NCI-H69 (cell line): ENCODE results near the gene MAEL.

Source experiments
- DNase-seq: peaks from one replicate; lab custom pipeline; 2025; lab: John Stamatoyannopoulos, UW

MAEL gene

DNA sequence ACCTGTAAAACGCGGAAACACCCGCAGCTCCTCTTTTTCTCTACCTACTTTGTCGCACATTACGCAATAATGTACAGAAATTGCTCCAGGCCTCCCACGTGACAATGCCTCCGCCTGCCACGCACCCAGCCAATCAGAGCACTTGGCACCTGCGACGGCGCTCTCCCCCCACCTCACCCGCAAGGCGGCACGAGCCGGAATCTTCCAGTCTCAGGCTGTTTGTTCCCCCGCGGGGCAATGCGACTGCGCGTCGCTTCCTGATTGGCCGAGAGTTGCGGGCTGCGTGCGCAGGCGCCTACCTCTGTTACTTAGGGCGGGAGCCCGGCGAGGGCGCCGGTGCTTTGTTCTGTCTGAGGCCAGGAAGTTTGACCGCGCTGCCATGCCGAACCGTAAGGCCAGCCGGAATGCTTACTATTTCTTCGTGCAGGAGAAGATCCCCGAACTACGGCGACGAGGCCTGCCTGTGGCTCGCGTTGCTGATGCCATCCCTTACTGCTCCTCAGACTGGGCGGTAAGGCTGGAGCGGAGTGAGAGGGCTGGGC, at the start of gene MAEL:
Gene MAEL, plus strand, starts transcription at position 307 of the 542 bp plus-strand sequence. Its CDS starts 73 bp downstream, at position 380.
- no peak for DNase-seq

DNA sequence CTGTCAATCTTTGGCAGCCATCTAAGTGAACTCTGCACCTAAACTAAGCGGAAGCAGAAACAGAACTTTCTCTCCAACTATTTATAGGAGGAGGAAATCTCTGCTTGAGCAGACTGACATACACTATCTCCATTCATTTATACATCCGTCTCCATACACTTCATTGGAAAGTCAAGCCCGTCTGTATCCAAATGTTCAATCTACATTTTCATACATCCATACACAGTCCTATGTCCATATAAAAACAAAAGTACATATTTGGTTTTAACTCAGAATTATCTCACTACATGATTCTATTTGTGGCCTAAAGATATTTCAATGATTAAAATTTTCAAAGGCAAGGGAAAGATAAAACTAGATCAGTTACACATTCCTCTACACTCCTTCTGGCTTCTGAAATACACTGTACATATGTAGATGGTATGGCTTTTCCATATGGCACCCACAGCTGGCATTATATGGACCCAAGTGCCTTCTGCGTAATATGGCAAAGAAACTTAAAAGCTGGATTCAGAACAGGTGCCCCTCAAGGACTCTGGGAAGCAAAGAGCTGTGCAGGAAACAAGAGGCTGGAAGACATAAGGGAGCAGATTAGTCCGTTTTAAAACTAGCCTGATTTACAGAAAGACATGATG, 49.2 kb upstream of the MAEL start:
- no peak for DNase-seq

DNA sequence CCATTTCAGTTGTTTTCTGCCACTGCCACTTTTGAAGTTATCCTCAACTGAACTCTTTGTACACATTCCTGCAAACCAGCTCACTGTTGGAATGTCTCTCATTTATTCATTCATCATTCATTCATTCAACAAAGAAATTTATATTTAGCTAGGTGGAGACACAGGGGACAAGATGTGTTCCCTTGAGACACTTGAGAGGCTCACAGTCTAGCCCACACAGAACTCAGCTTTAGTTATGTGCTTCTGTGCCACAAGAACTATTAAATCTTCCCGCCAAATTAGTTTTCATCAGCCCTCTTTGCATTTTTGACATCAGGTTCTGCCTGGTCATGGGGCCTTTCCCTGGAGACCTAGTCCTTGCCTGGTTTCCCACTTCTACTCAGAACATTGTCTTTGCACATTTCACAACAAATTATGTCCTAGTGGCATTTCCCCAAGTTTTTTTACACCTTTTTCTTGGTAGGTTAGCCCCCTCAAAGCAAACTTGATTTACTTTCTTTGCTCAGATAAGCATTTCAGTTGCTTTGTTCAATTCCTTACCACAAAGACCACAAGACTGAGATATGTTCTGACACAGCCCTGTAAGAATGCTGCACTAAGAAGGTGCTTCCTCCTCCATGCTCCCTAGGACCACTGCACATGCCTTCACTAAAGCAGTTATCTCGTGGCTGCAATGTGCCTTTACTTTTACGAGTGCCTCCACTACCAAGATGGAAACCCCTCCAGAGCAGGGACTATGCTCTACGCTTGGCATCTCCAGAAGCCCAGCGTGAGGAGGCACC, 44.7 kb upstream of the MAEL start:
- no peak for DNase-seq

DNA sequence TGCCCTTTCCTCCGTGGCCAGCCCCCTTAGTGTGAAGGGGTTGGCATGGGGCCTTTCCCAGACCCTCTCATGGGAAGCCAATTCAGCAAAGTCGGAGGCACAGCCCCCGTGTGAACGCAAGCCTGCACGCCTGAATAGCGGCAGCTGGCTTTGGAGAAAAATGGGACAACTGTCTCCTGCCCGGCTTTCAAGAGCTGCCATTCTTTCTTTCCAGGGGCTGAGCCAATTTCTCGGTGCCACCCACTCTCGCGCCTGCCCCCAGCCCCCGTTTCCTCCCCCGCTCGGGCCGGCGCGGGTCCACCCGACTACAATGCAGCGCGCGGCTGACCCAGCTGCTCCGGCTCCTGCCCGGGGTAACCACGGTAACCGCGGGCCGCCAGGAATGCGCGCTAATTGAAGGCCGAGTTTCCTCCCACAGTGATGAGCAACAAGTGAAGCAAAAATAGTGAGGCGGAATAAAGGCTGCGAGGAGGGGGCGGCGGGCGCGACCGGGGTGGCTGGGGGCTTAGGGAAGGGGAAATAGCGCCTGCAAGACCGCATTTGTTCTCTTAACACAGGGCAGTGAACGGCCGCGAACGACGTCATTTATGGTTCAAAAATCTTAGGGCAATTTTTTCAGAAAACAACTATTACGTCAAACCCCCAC, 41.6 kb upstream of the MAEL start:
- peak; percentile 89 for DNase-seq

DNA sequence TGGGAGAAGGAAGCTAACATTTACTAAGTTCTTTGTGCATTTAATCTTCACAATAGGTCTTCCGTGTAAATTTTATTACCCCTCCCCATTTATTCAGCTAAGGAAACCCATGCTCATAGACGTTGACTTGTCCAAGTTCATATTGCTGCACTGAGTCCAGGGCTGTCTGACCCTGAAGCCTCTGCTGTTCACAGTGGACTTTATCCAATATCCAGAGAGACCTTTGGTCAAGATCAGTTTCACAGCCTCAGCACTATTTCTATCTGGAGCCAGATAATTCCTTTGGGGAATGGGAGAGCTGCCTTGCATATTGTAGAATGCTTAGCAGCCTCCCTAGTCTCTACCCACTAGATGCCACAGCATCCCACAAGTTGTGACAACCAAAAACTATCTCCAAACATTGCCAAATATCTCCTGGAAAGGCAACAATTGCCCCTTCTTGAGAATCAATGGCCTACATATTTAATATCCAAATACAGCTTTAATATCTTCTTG, 40.2 kb upstream of the MAEL start:
- DNase-seq: no peak

DNA sequence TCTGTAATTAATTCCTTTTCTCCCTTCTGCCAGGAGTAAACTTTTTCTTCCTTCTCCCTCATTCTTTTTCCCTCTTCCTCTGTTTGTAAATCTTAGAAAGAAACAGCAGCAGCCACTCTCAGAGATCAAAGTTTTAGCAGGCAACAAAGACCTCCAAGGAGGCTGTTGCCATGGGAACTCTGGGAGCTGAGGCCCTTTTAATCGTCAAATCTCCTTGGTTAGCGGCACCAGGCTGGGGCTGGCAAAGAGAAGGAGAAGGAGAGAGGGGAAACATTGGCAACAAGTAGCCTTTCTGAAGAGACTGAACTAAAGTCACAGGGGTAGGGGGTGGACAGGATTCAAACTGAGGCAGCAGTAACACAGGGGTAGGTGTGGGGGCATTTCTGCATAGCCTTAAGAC, 38.9 kb upstream of the MAEL start:
- DNase-seq: no peak

DNA sequence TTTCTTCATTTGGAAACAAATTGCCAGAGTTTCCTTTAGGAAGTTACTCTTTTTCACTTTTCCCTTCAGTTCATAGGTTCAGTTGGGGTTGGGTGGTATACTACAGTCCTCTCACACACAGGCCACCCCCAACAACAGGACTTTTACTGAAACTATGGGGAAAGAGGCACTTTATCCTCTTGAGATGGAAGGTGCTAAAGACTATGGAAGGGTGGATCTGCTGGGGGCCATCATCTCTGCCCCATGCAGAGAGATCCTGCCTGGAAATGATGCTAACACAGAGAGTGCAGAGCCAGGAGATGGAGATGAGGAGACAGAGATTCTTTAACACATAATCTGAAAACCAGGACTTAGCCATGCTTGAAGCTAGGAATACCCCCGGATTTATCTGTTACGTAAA, 38.0 kb upstream of the MAEL start:
- DNase-seq: no peak

DNA sequence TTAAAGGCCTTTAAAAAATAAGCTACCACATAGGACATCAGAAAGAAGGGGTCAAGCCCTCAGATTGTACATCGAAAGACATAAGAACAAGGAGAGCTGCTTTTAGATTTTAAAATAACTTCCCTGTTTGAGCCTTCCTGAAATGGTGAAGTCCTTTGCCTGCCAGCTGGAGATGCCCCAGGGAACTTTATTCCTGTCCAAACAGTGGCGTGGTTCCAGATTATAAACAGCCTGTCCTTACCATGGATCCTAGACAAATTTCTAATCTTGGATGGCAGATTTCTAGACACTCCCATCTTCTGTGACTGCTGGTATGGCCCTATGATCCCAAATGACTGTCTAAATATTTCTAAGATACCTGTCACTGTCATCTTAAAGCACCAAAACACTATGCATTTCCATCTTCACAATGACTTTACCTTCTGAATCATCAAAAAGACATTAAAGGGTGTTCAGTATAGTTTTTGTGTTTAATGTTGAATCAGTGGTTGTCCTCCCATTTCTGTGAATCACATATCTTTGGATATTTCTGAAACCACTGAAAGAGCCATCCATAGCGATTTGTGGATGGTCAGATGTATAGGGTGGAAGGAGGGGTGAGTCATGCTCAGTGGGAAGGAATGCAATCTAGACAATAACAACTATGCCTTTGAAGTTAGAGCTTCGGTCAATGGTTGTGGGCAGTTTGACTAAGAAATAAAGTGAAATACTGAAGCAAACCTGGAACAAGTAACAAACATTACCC, 36.9 kb upstream of the MAEL start:
- peak; percentile 43 for DNase-seq

DNA sequence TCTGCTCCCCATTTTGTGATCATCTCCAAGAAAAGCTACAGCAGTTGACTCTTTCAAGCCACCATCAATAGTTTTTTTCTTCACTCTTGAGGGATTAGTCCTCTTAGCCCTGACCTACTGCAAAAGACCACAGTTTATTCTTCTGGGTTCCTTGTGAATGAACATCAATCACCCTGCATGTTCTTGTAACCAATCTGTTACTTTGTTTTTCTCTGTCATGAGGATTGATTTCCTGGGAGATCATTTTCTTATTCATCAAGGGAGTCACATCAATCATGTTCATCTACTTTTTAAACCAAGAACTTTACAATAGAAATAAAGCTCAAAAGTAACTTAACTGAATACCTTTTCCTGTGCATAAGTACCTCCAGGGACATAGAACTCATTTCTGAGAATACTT, 35.6 kb upstream of the MAEL start:
- no peak for DNase-seq

DNA sequence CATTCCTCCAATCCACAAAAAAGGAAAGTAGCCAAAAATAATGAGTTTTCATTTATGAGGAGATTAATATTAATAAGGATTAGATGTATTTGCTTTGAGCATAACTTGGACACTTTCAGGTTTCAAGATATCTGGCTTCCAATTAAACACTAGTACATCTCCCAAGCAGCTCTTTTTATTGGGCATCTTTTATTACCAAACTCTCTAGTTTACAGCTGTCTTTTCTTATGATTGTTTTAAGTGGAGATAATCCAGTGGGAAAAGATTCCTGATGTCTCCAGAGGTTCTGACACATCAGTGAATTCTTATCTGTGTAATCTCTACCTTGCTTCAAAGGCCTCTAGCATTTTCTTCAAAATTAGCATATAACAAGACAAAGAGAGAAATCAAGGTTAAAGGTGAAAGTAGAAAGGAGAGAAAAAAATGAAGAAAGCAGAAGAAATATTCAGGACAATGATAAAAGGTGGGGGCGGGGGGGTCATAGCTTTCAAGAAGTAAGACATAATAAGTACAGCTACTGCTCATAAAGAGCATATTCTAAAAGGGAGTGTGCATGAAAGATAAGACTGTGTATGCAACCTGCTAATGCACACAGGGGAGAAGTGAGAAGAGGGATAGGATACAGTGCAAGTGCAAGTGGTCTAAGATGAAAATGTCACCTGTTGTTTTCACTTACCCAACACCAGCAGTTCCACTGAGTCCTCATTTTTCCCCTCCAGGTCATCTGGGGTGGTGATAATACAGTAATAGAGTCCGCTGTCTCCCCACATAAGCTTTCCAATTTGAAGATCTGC, 32.8 kb upstream of the MAEL start:
- DNase-seq: no peak

DNA sequence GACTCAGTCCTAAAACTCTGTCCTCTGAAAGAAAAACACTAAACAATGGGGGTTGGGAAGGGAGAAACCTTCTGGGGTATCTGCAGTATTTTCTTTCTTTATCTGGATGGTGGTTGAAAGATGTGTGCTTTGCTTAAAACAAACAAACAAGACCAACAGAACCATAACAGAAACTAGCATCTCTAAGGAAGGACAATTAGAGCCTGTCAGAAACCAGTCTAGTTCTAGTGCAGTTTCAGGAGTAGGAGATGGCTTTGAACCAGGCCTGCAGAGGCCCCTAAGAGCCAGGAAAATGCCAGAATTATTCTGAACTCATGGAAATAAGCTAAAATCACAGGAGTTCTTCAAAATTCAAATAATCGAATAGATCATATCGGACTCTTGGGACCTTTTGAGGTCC, 32.2 kb upstream of the MAEL start:
- no peak for DNase-seq

DNA sequence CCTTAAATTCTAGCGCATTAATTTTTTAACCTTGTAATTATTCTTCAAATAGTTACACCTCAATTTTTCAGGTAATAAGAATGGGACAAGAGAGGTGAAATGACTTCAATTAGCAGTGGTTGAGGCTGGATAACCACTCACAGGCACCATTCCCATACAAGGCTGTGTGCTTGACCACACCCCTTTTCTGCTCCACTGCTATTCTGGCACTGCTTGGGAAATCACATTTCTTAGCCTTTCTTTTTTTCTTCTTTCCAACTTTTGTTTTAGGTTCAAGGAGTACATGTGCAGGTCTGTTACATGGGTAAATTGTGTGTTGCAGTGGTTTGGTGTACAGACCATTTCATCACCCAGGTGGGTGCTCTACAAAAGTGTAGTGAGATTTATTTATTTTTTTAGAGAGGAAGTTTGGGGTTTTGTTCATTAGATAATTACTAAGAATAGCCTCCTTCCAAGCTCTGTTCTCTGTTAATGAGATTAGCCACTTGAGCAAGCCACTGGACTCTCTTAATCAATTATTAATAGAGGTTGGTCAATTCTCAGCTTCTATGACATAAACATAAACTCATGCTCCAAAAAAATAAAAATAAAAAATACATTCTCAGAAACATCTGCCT, 28.1 kb upstream of the MAEL start:
- no peak for DNase-seq

DNA sequence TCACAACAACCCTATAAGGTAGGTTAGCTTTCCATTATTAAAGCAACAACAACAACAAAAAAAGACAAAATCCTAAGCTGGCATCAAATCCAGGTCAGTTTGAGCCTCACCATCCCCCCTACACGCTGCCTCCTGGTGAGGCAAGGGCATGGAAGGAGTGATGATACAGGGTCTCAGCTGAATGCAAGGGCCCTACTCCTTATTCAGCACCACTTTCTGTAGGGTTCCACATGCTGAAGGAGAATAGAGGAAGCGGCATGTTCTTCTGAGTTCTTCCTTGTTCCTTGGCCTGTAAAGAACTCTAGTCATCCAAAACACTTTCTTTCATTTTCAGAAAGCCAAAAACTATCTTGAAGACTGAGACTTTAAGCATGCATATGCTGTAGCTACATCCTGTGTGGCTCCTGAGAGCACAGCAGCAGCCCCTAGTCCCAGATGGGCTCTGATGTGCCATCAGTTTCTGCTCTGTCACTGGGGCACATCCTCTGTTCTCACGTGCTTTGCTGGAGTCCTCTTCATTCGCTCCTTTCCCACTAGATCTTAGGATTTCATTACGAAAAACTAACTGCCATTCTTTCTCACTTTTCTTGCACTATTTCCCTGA, 19.9 kb upstream of the MAEL start:
- no peak for DNase-seq

DNA sequence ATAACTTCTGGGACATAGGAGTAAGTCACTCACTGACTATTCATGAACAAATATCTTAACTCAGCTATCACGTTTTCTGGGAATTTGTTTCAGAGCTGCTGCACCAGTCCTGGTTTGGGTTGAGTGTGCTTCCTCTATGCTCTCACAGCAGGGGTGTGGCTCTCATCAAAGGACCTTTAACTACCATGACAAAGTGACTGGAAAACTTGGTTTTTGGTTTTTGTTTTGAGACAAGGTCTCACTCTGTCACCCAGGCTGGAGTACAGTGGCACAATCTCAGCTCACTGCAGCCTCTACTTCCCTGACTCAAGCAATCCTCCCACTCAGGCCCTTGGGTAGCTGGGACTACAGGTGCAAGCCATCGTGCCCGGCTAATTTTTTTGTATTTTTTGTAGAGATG, 17.8 kb upstream of the MAEL start:
- DNase-seq: no peak

DNA sequence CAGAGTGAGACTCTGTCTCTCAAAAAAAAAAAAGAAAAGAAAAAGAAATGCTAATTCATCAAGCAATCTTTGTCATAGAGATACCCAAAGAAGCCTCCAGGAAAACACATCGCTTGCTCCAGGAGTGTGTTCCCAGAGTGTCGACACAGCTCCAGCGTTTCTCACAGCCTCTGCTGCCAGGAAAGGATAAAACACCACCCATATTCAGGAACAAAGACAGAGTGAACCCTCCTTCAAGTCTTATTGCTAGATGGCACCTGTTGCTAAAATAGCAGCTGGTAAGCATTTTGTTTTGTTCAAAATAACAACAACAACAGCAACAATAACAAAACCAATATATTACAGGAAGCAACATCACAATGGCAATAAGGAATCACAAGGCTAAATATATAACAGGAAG, 16.9 kb upstream of the MAEL start:
- no peak for DNase-seq

DNA sequence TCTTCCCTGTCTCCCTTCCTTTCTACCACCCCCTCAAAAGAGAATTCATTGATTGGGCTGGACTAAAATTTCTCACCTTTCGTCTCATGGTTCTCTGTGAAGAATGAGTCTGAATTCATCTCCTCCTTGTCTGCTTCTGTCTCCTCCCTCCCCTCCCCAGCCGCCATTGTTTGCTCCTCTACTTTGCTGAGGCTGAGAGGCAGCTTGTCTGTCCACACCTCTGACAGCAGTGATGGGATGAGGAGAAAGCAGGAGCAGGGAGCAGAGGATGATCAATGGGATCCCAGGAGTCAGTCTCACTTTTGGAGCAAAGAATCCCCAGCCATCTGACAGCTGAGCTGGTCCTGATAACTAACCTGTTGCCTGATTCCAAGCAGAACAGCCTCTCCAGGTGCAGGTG, 16.3 kb upstream of the MAEL start:
- no peak for DNase-seq

DNA sequence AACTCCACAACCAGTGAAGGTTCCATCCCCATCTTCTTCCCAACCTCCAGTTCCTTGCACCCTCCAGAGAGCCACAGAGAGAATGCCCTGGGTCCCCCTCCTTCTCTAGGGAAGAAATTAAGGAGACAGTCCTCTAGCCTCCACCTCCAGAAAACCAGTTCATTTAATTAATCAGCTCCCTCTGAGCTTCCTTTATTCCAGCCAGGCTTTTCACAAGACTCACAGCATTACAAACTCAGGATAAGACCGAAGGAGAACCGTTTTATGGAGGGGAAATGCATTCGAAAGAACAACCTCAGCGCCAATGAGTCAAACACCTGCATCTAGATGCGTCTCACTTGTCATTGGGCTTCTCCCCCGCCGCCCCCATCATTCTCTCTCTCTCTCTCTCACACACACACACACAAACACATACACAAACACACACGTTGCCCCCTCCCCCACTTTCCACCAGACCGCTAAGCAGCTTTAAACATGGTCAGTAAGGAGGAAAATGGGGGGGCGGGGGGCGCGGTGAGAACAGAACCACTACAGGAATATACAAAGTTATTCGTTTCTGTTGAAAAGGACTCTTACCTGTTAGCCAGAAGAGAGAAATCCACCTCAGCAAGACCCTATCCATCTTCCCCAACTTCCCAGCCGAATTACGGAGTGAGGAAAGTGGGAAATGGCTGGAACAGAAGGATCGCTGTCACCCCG, 14.3 kb upstream of the MAEL start:
- DNase-seq: peak; percentile 44

DNA sequence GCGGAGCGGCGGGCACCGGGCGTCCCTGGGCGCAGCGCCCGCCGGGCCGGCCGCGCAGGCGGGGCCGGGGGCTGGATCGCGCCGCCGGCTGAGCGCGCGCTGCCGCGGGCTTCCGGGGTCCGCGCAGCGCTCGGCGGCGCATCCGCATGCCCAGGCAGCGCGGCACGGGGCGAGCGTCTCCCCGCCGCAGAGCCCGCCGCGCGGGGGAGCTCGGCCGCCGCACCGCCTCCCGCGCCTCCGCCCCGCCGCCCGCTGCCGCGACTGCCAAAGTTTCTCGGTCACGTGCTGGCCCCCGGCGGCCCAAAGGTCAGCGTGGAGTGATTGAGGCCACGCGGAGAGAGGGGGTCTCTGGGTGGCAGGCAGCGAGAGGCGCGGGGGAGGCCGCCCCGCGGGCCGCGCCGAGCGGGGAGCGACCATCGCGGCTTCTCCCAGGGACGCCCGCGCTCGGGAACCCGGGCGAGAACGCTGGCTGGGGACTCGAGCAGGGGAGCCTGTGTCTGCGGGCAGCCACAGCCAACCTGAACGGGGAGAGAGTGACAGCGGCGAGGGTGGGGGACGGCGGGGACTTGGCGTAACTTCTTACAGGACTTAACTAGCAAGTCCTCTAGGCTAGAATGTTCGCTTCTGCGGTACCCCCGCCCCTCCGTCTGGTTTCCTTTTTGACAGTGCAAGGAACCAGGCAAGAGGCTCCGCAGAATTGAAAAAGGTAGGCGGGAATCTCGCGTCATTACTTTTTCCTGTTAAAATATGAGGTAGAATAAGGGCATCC, 13.5 kb upstream of the MAEL start, which contains the start of gene ILDR2:
Gene ILDR2, minus strand, starts transcription at position 180 of the 769 bp plus-strand sequence. CDS start 272 bp downstream, outside the sequence.
- peak; percentile 79 for DNase-seq

DNA sequence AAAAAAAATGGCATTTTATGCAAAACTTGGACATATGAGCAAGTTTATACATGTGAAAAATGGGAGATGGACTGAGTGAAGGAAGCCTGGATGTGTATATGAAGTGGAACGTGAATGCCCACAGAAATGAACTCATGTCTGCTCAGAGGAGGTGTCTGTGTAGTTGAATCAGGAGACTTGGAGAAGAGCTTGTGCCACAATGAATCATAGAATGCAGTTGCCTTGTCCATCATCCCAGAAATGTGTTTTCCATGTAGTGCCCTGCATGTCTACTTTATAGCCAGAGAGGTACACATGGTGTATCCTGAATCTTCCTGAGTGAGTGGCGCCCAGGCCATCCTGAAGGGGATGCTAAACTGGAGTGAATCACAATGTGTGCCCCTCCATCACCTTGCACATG, 11.1 kb upstream of the MAEL start:
- DNase-seq: no peak
